CD4-positive, alpha-beta T cell treated with Interleukin-17A for 4 hours (primary cell): ENCODE measurements around the gene BACH2.
"Not testable (repeated sequence)": the region's sequence is repeated elsewhere in the genome, so short reads cannot be mapped to it uniquely, and the experiment has no call there.

Experiments
- DNase-seq: peaks from one replicate; pipeline ENCODE4 v3.0.0-alpha.2; 2020; ENCODE audit warnings: mixed read lengths

BACH2 gene

DNA sequence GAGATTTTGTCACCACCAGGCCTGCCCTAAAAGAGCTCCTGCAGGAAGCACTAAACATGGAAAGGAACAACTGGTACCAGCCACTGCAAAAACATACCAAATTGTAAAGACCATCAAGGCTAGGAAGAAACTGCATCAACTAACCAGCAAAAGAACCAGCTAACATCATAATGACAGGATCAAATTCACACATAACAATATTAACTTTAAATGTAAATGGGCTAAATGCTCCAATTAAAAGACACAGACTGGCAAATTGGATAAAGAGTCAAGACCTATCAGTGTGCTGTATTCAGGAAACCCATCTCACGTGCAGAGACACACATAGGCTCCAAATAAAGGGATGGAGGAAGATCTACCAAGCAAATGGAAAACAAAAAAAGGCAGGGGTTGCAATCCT, 240.7 kb downstream of the BACH2 start:
- not testable (repeated sequence) for DNase-seq

DNA sequence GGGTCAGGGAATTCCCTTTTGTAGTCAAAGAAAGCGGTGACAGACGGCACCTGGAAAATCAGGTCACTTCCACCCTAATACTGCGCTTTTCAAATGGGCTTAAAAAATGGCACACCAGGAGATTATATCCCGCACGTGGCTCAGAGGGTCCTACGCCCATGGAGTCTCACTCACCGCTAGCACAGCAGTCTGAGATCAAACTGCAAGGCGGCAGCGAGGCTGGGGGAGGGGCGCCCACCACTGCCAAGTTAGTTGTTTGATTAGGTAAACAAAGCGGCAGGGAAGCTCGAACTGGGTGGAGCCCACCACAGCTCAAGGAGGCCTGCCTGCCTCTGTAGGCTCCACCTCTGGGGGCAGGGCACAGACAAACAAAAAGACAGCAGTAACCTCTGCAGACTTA, 242.4 kb downstream of the BACH2 start:
- not testable (repeated sequence) for DNase-seq

DNA sequence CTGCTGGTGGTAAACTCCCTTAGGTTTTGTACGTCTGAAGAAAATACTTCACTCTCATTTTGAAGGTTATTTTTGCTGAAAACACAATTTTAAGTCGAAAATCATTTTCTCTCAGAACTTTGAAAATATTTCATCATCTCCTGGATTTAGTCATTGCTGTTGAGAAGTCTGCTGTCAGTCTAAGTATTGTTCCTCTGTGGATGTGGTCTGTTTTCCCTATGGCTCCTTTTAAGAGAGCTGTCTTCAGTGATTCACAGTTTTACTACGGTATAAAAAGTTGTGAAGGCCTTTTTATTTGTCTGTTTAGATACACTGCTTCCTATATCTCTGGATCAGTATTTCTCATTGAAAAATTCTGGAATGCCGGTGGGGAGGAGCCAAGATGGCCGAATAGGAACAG, 243.0 kb downstream of the BACH2 start:
- DNase-seq: no peak

DNA sequence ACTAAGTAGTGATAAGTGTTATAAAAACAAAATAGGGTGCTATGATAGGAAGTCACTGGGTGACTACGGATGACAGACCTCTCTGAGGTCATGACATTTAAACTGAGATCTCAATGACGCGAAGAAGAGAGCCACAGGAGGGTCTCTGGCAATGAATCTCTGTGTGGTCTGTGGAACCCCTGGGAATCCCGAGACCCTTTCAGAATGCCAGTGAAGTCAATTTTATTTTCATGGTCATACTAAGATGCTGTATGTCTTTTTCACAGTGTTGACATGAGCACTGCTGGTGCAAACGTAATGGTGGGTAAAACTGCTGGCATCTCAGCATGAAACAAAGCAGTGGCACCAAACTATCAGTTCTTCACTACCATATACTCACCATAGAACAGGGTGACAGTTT, 247.3 kb downstream of the BACH2 start:
- no peak for DNase-seq

DNA sequence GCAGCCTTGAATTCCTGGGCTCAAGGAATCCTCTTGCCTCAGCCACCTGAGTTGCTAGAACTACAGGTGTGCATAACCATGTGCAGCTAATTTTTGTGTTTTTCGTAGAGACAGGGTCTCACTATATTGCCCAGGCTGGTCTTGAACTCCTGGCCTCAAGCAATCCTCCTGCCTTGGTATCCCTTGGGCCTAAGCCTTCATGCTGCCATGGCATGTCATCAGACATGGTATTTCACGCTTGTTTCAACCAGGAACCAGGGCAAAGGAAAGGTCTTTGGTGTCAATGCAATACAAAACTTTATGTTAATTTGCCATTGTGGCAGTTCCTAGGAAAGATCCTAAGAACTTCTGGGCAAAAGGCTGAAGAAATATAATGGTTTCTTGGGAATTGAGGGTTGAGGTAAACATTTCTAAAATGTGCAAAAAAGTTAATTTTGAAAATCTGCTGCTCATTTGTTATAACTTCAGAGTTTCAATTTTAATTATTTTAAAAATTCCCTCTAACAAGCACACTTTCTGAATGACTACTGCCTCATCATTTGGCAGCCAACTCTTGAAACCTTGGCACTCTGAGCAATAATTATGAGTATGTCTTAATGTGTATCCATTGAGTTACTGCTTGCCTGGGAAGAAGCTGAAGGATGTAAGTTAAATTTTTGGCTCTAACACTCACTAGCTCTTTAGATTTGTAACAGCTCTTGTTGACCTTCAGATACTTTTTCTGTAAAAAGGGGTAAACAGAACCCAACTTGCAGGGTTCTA, 248.3 kb downstream of the BACH2 start:
- DNase-seq: no peak

DNA sequence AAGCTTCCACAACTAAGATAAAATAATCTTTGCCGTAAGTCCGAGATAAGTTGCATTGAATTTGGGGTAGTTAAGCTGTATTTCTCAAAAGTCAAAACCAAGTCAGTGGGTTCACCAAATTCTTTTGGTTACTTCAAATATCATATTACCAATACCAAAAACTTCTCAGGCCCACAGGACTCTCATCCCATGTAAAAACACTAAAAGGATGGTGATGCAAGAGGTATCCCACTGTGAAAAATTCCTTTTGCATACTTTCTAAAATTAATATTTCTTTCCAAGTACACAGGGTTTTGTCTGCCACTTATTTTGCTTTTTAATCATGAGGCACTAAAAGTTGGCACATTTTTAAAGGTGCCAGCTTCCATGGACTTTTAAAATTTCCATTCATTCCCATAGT, 251.1 kb downstream of the BACH2 start:
- no peak for DNase-seq

DNA sequence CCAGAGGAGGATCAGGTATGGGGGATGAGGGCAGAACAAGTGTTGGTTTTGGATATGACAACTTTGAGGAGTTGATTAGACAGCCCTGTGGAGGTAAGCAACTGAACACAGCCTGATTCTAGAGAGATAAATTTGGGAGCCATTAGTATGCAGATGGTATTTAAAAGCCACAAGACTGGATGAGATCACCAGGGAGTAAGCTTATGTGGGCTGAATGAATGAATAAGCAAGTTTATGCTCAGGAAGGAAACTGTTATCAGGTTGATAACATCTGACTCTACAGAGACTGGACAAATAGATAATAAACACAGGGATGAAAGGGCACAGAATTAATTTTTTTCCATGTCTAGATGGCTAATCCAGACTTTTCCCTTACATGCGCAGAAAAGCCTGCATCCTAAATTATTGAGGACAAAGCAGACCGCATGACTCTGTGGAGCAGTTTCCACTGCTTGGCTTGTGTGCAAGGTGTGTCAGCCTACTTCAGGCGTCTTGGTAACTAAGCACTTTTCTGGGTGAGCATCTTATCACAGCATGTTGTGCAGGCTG, 251.7 kb downstream of the BACH2 start:
- no peak for DNase-seq

DNA sequence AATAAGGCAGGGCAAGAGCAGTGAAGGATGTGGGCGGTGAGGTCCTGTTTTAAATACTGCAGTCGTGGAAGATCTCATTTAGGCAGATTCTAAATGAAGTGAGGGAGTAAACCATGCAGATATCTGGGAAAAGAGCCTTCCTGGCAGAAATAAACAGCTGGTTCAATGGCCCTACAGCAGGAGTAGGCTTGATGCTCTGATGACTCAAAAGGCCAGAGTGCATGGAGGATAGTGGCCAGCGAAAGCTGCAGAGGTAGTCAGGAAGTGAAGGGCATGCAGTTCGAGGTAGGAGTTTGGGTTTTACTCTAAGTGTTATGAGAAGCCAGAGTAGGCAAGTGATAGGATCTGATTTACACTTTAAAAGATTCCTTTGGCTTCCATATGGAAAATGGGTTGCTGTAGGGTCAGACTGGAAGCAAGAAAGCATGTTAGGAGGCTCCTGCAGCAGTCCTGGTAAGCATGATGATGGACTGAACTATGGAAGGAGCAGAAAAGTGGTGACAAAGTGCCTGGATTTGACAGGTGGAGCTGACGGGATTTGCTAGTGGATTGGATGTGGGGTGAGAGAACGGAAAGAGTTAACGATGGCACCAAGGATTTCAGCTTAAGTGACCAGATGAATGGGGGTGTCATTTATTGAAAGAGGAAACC, 252.3 kb downstream of the BACH2 start:
- no peak for DNase-seq

DNA sequence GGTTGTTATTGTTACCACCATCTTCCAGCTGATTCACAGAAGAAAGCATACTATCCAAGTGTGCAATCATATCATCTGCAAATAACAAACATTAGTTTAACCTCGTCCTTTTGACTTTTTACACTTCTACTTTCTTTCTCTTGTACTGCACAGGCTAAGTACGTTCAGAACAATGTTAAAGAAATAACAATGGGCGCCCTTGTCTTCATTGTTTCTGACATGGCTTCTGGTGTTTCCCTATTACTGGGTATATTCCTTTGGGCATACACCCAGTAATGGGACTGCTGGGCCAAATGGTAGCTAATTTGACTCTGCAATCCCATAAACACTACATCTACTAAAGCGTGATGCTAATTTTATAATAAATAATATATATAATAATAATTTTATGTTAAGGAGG, 255.7 kb downstream of the BACH2 start:
- no peak for DNase-seq

DNA sequence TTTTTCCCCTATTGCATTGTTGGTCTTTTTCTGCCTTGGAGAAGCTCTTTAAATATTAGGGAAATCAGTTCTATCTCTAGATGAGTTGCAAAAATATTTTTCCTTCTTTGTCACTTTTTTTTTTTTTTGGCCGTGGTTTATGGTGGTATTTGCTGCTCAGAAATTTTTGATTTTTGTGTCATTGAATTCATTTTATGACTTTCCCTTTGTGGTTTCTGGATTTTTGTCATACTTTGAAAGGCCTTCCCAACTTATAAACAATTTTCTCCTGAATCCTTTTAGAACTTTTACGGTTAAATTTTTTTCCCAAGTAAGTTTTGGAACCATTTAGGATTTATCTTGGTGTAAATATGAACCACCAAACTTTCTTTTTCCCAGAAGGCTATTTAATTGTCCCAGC, 256.7 kb downstream of the BACH2 start:
- no peak for DNase-seq

DNA sequence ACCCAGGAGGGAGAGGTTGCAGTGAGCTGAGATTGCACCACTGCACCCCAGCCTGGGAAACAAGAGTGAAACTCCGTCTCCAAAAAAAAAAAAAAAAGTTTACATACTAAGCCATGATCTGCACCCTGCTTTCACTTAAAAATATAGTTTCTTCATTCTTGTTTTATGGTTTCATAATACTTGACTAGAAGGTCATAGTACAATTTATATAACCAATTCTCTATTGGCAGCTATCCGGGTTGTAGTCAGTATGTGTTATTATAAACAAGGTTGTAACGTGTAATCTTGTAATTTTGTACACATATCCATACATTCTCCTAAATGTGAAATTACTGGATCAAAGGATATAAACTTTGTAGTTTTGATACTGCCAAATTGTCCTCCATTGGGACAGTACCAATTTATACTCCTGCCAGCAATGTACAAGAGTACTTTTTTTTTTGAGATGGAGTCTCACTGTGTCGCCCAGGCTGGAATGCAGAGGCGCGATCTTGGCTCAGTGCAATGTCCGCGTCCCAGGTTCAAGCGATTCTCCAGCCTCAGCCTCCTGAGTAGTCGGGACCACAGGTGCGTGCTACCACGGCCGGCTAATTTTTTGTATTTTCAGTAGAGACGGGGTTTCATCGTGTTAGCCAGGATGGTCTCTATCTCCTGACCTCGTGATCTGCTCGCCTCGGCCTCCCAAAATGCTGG, 257.5 kb downstream of the BACH2 start:
- no peak for DNase-seq

DNA sequence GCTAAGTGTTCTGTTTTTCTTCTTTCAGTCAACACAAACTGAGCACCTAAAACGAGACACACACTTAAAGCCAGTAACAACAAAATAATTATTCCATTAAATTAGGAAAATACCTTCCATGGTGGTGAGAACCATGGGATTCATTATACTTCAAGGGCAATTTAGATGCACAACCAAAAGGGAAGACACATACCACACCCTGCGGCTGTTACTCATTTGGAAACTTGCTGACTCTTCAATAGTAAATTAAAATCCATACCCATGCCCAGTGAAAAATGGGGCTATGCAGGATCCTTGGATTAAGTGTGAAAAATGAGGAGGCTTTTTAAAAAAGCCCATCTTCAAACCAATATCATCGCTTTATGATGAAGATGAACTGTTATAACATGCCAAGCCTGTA, 259.7 kb downstream of the BACH2 start:
- no peak for DNase-seq

DNA sequence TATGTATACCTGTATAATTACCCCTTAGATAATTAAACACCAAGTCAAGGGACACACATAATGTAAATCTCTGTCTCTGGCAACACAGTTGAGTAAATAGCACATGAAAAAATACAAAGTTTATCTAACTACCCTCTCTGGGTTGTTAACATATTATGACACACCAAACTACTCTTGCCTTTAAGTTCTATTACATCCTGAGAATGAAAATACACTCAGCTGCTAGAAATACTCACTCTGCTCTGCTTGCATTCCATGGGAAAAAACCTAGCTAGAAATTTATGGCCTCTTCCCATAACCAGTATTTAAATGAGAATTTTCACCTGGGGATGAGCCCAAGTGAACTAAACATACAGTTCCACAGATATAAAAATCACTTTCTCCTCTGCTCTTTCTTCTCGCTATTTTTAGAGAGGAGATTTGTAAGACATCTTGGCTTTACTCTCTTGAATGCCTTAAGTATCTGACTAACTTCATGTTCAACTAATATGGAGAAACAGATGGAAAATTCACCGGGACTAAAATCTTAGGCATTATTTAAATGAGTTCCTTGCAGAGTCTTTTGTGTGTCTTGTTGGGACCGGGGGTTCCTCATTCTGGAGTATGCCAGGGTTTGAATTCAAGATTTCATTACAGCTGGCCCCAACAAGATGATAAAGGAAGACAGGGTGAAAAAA, 261.5 kb downstream of the BACH2 start:
- DNase-seq: no peak

DNA sequence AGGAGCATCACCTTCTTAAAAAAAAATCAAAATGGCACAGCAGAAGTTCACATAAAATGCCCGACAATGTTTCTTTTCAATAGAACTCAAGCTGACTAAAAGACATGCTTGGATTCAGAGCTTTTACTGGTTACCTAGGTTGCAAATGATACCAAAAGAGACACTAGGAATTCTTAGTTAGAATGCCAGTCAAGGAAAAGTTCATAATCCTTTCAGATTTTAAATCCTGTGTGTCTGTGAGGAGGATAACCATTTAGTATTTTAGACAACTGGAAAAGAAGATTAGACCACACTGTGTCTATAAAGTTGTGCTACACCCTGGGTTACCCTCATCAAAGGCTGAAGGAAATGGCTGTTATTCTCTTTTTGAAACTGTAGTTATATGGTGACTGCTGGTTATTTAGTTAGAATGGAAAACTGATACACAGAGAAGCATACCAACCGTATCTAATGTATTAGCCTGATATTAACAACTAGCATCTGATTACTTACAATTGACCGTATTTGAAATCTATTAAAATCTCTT, 262.8 kb downstream of the BACH2 start:
- DNase-seq: no peak

DNA sequence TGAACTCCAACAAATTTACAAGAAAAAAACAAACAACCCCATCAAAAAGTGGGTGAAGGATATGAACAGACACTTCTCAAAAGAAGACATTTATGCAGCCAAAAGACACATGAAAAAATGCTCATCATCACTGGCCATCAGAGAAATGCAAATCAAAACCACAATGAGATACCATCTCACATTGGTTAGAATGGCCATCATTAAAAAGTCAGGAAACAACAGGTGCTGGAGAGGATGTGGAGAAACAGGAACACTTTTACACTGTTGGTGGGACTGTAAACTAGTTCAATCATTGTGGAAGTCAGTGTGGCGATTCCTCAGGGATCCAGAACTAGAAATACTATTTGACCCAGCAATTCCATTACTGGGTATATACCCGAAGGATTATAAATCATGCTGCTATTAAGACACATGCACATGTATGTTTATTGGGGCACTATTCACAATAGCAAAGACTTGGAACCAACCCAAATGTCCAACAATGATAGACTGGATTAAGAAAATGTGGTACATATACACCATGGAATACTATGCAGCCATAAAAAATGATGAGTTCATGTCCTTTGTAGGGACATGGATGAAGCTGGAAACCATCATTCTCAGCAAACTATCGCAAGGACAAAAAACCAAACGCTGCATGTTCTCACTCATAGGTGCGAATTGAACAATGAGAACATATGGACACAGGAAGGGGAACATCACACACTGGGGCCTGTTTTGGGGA, 264.0 kb downstream of the BACH2 start:
- not testable (repeated sequence) for DNase-seq

DNA sequence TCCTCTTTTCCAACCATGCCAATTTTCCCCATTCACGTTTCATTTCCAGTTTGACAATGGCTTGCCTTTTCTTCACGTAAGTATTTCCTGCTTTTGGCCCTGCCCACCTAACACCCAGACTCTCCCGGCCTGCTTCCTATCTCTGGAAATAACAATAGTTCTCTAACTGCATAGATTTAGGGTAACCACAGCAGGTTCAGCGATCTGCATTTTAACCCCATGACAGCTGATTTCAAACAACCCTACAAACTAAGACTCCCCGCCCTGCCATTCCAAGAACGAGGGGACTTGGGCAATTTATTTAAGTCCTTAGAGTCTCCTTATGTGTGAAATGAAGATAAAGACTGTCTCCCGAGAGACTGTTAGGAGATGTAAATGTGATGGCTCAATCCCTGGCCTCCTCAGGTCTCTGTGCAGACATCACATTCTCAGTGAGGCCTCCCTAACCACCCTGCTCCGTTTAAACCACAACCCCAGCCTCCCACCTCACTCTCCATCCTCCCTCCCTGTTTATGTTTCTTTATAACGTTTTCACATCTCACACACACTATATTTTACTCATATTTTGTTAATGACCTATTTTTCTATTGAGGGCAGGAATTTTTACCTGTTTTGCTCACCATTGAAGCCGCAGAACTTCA, 267.5 kb downstream of the BACH2 start:
- DNase-seq: no peak

DNA sequence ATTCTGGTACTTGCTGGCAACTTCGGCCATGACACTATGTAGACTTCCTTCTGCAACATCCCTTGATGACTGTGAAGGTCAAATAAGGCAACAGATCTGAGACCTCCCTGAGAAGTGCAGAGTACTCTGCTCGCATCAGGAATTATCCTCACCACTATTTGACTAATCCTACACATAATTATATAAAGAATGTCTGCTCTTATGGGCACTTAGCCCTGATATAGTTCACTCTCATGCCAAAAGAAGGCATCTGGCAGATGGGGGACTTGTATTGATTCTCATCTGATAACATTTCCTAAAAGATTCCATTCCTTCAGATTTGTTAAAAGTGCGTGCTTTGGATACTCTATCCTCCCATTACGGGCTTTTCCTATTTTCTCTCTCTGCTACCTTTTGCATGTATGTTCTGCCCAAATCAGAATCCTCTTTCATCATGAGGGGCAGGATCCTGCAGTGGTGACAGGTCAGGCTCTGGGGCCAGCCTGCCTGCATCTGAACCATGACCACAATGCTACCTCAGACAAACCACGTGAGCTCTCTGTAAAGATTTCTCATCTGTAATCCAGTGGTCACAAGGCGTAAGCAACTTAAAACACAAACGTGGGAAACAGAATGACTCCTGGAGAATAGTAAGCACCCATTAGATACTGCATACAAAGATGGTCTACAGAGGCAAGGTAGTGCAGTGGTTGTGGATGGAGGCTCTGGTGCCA, 268.4 kb downstream of the BACH2 start:
- no peak for DNase-seq

DNA sequence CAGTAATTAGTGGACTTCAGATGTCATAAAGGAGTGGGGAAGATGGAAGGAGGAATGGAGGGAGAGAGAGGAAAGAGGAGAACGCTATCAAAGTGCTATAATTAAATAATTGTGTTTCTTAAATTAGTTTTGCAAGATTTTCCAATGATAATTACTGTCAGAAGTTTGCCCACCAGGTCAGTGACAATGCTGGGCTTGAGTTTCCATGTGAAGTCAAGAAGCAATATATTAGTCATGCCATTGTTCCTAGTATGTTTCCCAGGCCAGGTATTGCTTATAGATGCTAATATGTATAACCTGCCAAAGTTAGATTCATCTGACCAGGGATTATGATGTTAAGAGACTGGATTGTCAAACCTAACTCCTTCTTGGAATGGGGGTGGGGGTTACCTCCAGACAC, 270.4 kb downstream of the BACH2 start:
- DNase-seq: no peak

DNA sequence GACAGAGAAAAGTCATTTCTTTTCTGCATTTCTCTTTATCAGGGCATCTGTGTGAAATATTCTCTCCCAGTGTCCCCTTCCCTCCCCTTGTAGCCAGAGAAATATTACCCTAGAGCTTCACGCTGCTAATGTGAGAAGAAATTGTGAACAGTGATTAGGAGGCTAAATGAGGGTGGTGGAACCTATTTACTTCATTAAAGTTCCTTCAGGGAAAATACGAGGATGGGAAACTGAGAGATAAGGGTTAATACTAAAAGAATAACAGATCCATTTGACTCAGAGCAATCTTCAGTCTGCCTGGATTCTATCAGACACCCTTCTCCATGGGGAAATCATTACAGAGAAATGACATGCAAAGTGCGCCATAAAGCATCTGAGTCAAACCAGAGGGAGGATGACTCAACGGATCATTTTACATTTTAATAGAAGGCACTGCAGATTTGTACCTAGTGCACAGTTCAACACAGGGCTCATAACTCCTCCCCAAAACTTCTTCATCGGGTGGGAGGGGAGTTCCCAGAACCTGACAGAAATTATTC, 271.1 kb downstream of the BACH2 start:
- no peak for DNase-seq

DNA sequence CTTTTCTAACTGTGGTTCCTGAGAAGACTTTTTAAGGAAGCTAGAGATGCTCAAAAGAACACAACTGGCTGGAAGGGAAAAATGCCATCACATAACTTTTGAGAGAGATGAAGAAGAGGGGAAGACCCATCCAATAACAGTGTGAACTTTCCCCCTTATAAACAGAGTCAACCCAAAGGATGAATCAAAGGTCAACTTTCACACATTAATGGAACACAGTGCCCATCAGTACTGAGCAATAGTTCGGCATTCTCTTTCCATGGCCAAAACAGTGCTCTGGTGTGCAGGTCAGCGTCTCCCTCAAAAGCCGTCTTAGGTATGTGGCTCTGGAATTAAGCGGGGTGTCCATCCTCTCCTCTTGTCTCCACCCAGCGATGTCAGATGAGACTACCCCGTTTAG, 272.0 kb downstream of the BACH2 start:
- no peak for DNase-seq

DNA sequence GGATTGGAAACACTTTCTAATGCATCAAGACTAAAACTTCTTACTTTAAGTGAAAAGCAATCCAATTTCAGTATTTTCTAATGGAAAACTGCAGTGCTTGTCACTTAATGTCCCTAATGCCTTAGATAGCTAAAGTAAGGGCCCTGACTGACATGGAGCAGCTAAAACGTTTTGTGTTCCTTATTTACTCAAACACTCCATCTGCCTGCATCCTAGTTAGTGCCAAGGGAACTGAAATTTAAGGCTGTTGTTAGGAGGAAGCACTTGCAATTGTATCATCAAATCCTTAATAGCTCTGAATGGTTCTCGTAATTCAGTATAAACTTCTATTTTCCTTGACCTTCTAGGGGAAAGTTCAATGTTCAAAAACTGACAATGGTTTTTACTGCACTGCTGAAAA, 274.9 kb downstream of the BACH2 start:
- no peak for DNase-seq
